WTC11 (cell line): ENCODE data around the gene CTNNAL1. TPM values are rescaled to one million over a fixed set of nuclear protein-coding genes. Genes with fewer than 3 reads are reported as not detected.

Source experiments
- ATAC-seq: fragments of 200-7000 bp; cut with Tn5 transposase; 2 replicates; pipeline ENCODE4 v1.10.0; 2021; ENCODE audit warnings: mild to moderate bottlenecking, moderate library complexity
- CTCF ChIA-PET: fragments of 300-600 bp; sonication (Branson Sonifier 250); formaldehyde crosslinking; loops from one replicate; lab custom pipeline; 2021; ENCODE audit warnings: antibody characterized with exemption; lab: Charles Lee
- POLR2A ChIA-PET: fragments of 350-600 bp; sonication (Branson Sonifier 250); formaldehyde crosslinking; loops from one replicate; lab custom pipeline; 2021; ENCODE audit warnings: antibody characterized with exemption; lab: Charles Lee
- DNase-seq: peaks from one replicate; pipeline ENCODE4 v3.0.0; 2021; ENCODE audit warnings: low spot score
- H3K27ac Mint-ChIP-seq: 2 replicates; pipeline ENCODE4 v1.8.0; 2021; ENCODE audit warnings: mixed read lengths
- H3K27me3 Mint-ChIP-seq: 2 replicates; pipeline ENCODE4 v1.8.0; 2021; ENCODE audit warnings: low read depth, mild to moderate bottlenecking, moderate library complexity, mixed read lengths
- H3K36me3 Mint-ChIP-seq: 2 replicates; pipeline ENCODE4 v1.8.0; 2021; ENCODE audit warnings: mixed read lengths
- H3K4me1 Mint-ChIP-seq: 2 replicates; pipeline ENCODE4 v1.8.0; 2022; ENCODE audit warnings: mixed read lengths
- H3K4me3 Mint-ChIP-seq: 2 replicates; pipeline ENCODE4 v1.8.0; 2021; ENCODE audit warnings: mild to moderate bottlenecking, moderate library complexity, mixed read lengths
- H3K9me3 Mint-ChIP-seq: 2 replicates; pipeline ENCODE4 v1.8.0; 2021; ENCODE audit warnings: mixed read lengths
- CBFB ChIP-seq: sonication (generic); formaldehyde crosslinking; IDR thresholded peaks from 2 replicates; pipeline ENCODE4 v1.8.1; 2022; ENCODE audit warnings: mild to moderate bottlenecking, low read depth, missing genetic modification reagents
- CREM ChIP-seq: sonication (generic); formaldehyde crosslinking; IDR thresholded peaks from 2 replicates; pipeline ENCODE4 v1.8.1; 2022; ENCODE audit warnings: mild to moderate bottlenecking, missing genetic modification reagents, moderate library complexity
- ESRRA ChIP-seq: sonication (generic); formaldehyde crosslinking; IDR thresholded peaks from 2 replicates; pipeline ENCODE4 v1.8.1; 2022; ENCODE audit warnings: mild to moderate bottlenecking, missing genetic modification reagents, borderline replicate concordance
- FOXJ3 ChIP-seq: sonication (generic); formaldehyde crosslinking; IDR thresholded peaks from 2 replicates; pipeline ENCODE4 v1.9.0; 2021; ENCODE audit warnings: missing genetic modification reagents, mild to moderate bottlenecking, borderline replicate concordance
- FOXP1 ChIP-seq: sonication (generic); formaldehyde crosslinking; IDR thresholded peaks from 2 replicates; pipeline ENCODE4 v1.8.0; 2022; ENCODE audit warnings: missing genetic modification reagents, mild to moderate bottlenecking, moderate library complexity, borderline replicate concordance
- MXD4 ChIP-seq: fragments of 250-450 bp; sonication (Bioruptor Pico); IDR thresholded peaks from 2 replicates; pipeline ENCODE4 v1.8.0; 2021; ENCODE audit warnings: mild to moderate bottlenecking, moderate library complexity, borderline replicate concordance
- MYBL2 ChIP-seq: sonication (generic); formaldehyde crosslinking; IDR thresholded peaks from 2 replicates; pipeline ENCODE4 v1.8.1; 2023; ENCODE audit warnings: mild to moderate bottlenecking, moderate library complexity, missing genetic modification reagents
- NR3C1 ChIP-seq: sonication (generic); formaldehyde crosslinking; conservative IDR thresholded peaks from 2 replicates; pipeline ENCODE4 v1.8.1; 2023; ENCODE audit warnings: low read depth, mild to moderate bottlenecking, missing genetic modification reagents
- SMAD3 ChIP-seq: sonication (generic); formaldehyde crosslinking; IDR thresholded peaks from 2 replicates; pipeline ENCODE4 v1.8.0; 2022; ENCODE audit warnings: missing genetic modification reagents, mild to moderate bottlenecking, borderline replicate concordance
- SOX15 ChIP-seq: fragments of 250-450 bp; sonication (Bioruptor Pico); IDR thresholded peaks from 2 replicates; pipeline ENCODE4 v1.9.0; 2021; ENCODE audit warnings: mild to moderate bottlenecking
- SP1 ChIP-seq: sonication (generic); formaldehyde crosslinking; conservative IDR thresholded peaks from 2 replicates; pipeline ENCODE4 v1.8.1; 2022; ENCODE audit warnings: missing genetic modification reagents
- TCF7 ChIP-seq: sonication (generic); formaldehyde crosslinking; IDR thresholded peaks from 2 replicates; pipeline ENCODE4 v1.8.0; 2022; ENCODE audit warnings: mild to moderate bottlenecking, low read depth, missing genetic modification reagents, moderate library complexity
- ZBTB21 ChIP-seq: sonication (generic); formaldehyde crosslinking; IDR thresholded peaks from 2 replicates; pipeline ENCODE4 v1.8.1; 2023; ENCODE audit warnings: mild to moderate bottlenecking, missing genetic modification reagents, borderline replicate concordance
- ZNF219 ChIP-seq: sonication (generic); formaldehyde crosslinking; IDR thresholded peaks from 2 replicates; pipeline ENCODE4 v1.8.0; 2023; ENCODE audit warnings: missing genetic modification reagents, mild to moderate bottlenecking, borderline replicate concordance
- ZNF317 ChIP-seq: sonication (generic); formaldehyde crosslinking; IDR thresholded peaks from 2 replicates; pipeline ENCODE4 v1.8.1; 2023; ENCODE audit warnings: low read depth, mild to moderate bottlenecking, moderate library complexity, missing genetic modification reagents, borderline replicate concordance
- ZNF416 ChIP-seq: fragments of 250-450 bp; sonication (Bioruptor Pico); IDR thresholded peaks from 2 replicates; pipeline ENCODE4 v1.9.0; 2021; ENCODE audit warnings: mild to moderate bottlenecking, inconsistent platforms
- total RNA-seq: library from RNA; stranded (reverse); gene quantifications from 3 replicates; pipeline ENCODE4 v1.2.3, GENCODE V29; 2021
- TF ChIP-seq, protein P1 (sequence below): sonication (generic); formaldehyde crosslinking; IDR thresholded peaks from 2 replicates; pipeline ENCODE4 v1.8.0; 2022; ENCODE audit warnings: mild to moderate bottlenecking, missing genetic modification reagents
- TF ChIP-seq, protein P2 (sequence below): fragments of 250-450 bp; sonication (Bioruptor Pico); conservative IDR thresholded peaks from 2 replicates; pipeline ENCODE4 v1.9.0; 2021; ENCODE audit warnings: mild to moderate bottlenecking
- TF ChIP-seq, protein P3 (sequence below): sonication (generic); formaldehyde crosslinking; IDR thresholded peaks from 2 replicates; pipeline ENCODE4 v1.8.1; 2023; ENCODE audit warnings: mild to moderate bottlenecking, missing genetic modification reagents, borderline replicate concordance
- TF ChIP-seq, protein P4 (sequence below): sonication (generic); formaldehyde crosslinking; IDR thresholded peaks from 2 replicates; pipeline ENCODE4 v1.8.0; 2022; ENCODE audit warnings: mild to moderate bottlenecking, missing genetic modification reagents

The CTNNAL1 gene
- total RNA-seq, 1 experiment from 2014 or later = 53.1 TPM

DNA sequence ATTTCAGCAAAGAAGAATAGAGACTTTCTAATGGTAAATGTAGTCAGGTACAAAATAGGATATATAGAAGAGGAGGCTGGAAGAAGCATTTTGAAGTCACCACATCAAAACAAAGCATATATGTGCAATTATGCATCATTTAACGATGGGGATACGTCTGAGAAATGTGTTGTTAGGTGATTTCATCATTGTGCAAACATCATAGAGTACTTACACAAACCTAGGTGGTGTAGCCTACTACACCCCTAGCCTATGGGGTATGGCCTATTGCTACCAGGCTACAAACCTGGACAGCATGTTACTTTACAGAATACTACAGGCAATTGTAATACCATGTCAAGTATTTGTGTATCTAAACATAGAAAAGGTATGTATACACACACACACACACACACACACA lies 107.8 kb downstream of the CTNNAL1 start:
- H3K4me3 Mint-ChIP-seq = no peak overlapping the region
- ATAC-seq (no peak), DNase-seq (no peak)
- no peaks in the 10 kb centered on the region for H3K4me1 Mint-ChIP-seq
- no peak overlapping the region for H3K27ac Mint-ChIP-seq
- TF ChIP-seq ESRRA = no peak
- no peak for TF ChIP-seq MXD4
- no peak for TF ChIP-seq ZBTB21 (CRISPR knock-in tag)
- no peak for TF ChIP-seq NR3C1 (CRISPR knock-in tag)
- TF ChIP-seq ZNF219 (CRISPR knock-in tag) = no peak
- TF ChIP-seq CREM (CRISPR knock-in tag) = no peak
- TF ChIP-seq SOX15 = no peak
- TF ChIP-seq ZNF416 (CRISPR knock-in tag) = no peak
- no peak for TF ChIP-seq TCF7
- TF ChIP-seq SMAD3 (CRISPR knock-in tag) = no peak
- POLR2A ChIA-PET = no interaction called here
- H3K36me3 Mint-ChIP-seq = peaks cover 45% of the 10 kb centered on the region
- H3K27me3 Mint-ChIP-seq = no peaks in the 10 kb centered on the region
- CTCF ChIA-PET = no interaction called here
- H3K9me3 Mint-ChIP-seq = no peaks in the 10 kb centered on the region

DNA sequence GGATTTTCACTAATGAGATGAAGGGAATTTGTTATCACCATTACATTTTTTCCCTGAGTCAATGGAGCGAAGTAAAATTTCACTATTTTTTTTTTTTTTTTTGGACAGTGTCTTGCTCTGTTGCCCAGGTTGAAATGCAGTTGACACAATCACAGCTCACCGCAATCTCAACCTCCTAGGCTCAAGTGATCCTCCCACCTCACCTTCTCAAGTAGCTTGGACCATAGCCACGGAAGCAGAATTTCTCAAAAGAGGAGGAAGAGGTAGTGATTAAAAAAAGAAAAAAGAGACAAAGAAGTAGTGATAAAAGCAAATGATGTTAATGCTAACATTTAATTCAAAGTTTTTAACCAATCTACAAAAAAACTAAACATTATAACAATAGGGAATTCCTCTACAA lies 109.1 kb downstream of the CTNNAL1 start:
- Mint-ChIP-seq H3K4me1 (no peaks in the 10 kb centered on the region), H3K4me3 (no peak overlapping the region), H3K27me3 (no peaks in the 10 kb centered on the region), H3K9me3 (no peaks in the 10 kb centered on the region), H3K36me3 (peaks cover 53% of the 10 kb centered on the region), H3K27ac (no peak overlapping the region)
- TF ChIP-seq, protein P1, sequence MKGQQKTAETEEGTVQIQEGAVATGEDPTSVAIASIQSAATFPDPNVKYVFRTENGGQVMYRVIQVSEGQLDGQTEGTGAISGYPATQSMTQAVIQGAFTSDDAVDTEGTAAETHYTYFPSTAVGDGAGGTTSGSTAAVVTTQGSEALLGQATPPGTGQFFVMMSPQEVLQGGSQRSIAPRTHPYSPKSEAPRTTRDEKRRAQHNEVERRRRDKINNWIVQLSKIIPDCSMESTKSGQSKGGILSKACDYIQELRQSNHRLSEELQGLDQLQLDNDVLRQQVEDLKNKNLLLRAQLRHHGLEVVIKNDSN = no peak
- no peak for TF ChIP-seq ESRRA
- TF ChIP-seq CBFB (CRISPR knock-in tag) = no peak
- no peak for TF ChIP-seq FOXJ3
- TF ChIP-seq MYBL2 = no peak
- TF ChIP-seq, protein P2, sequence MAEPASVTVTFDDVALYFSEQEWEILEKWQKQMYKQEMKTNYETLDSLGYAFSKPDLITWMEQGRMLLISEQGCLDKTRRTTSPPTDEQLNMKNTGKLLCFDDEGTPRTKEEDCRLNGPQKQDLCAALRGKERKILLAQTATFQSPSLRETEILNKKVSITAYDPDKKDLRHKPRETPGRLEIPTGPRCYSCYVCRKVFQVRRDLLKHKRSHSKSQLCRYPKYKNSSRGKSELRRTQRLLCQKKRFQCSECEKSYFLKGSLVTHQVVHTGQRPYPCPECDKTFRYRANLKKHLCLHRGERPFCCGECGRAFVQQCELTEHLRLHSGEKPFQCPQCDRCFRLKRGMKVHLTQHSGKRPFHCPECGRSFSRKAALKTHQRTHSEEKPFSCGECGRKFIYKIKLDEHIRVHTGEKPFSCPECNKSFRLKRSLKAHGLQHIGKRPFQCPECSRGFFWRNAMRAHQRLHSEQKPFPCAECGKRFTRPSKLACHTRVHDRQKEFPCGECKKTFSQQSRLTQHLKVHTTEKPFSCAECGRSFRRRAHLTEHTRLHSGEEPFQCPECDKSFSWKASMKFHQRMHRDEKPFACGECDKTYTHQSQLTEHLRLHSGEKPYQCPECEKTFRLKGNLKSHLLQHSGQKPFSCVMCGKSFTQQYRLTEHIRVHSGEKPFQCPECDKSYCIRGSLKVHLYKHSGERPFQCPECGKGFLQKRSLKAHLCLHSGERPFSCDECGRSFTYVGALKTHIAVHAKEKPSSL (CRISPR knock-in tag) = no peak
- TF ChIP-seq NR3C1 (CRISPR knock-in tag) = no peak
- TF ChIP-seq, protein P3, sequence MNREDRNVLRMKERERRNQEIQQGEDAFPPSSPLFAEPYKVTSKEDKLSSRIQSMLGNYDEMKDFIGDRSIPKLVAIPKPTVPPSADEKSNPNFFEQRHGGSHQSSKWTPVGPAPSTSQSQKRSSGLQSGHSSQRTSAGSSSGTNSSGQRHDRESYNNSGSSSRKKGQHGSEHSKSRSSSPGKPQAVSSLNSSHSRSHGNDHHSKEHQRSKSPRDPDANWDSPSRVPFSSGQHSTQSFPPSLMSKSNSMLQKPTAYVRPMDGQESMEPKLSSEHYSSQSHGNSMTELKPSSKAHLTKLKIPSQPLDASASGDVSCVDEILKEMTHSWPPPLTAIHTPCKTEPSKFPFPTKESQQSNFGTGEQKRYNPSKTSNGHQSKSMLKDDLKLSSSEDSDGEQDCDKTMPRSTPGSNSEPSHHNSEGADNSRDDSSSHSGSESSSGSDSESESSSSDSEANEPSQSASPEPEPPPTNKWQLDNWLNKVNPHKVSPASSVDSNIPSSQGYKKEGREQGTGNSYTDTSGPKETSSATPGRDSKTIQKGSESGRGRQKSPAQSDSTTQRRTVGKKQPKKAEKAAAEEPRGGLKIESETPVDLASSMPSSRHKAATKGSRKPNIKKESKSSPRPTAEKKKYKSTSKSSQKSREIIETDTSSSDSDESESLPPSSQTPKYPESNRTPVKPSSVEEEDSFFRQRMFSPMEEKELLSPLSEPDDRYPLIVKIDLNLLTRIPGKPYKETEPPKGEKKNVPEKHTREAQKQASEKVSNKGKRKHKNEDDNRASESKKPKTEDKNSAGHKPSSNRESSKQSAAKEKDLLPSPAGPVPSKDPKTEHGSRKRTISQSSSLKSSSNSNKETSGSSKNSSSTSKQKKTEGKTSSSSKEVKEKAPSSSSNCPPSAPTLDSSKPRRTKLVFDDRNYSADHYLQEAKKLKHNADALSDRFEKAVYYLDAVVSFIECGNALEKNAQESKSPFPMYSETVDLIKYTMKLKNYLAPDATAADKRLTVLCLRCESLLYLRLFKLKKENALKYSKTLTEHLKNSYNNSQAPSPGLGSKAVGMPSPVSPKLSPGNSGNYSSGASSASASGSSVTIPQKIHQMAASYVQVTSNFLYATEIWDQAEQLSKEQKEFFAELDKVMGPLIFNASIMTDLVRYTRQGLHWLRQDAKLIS = no peak
- TF ChIP-seq FOXP1 = no peak
- TF ChIP-seq, protein P4, sequence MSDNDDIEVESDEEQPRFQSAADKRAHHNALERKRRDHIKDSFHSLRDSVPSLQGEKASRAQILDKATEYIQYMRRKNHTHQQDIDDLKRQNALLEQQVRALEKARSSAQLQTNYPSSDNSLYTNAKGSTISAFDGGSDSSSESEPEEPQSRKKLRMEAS (CRISPR knock-in tag) = no peak
- TF ChIP-seq SP1 = no peak
- TF ChIP-seq ZNF317 (CRISPR knock-in tag) = no peak
- ATAC-seq (no peak), DNase-seq (no peak)
- ChIA-PET CTCF (no interaction called here), POLR2A (no interaction called here)
